ENCODE measurements around the gene ARHGAP42.
A peak's percentile ranks its signal among the peaks of the same experiment; 100 is the strongest.

ARHGAP42 gene

DNA sequence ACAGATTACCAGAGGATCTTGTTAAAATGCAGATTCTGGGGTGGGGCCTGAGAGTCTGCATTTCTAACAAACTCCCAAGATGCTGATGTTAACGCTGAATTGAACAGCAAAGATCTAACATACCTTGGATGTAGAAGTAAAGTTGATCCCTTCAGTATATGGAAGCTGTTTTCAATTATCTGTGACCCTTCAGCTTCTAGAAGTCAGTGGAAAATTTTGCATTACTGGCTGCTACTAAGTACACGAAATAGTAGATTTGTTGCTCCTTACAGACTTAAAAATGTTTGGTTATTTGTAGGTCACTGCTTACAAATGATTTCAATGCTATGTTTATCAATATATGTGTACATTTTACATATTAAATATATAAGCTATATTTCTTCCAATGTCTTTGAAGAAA, 107.4 kb downstream of the ARHGAP42 start:
- FAIRE-seq (no peak), DNase-seq (ENCODE audit: low spot score) (no peak)

DNA sequence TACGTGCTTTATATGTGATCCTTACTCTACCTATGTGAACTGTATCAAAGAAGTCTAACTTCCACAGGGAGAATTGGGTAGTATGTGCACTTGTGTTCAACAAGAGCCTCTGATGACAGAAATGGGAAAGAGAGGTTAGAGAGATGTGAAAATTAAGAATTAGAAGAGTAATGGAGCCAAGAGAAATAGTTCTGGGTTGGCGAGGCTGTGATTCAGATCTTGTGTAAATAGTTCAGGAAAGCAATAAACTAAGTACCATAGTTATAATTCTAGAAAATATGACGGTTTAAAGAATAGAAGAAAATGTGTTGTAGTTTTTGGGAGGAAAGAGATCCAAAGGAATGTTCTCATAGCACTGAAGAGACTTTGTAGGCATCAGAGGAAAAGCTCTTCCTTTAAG, 112.4 kb downstream of the ARHGAP42 start:
- FAIRE-seq (no peak), DNase-seq (ENCODE audit: low spot score) (no peak)

DNA sequence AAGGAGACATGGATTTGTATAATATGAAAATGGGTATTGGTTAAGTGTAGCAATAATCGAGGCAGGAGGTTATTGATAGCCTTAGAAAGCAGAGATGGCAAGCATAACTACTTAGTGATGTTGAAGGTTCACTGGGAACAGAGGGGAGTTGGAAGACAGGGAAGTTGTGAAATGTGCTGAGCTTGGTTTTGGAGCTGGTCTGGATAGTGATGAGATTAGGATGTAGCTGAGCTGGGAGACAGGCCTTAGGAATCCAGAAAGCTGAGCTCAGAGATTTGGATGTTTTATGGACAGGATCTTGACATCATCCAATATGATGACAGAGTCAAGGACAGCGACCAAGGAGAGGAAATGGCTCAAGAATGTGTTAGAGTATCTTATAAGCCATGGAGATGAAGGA, 113.1 kb downstream of the ARHGAP42 start:
- FAIRE-seq, result no peak
- DNase-seq (ENCODE audit: low spot score), result no peak

DNA sequence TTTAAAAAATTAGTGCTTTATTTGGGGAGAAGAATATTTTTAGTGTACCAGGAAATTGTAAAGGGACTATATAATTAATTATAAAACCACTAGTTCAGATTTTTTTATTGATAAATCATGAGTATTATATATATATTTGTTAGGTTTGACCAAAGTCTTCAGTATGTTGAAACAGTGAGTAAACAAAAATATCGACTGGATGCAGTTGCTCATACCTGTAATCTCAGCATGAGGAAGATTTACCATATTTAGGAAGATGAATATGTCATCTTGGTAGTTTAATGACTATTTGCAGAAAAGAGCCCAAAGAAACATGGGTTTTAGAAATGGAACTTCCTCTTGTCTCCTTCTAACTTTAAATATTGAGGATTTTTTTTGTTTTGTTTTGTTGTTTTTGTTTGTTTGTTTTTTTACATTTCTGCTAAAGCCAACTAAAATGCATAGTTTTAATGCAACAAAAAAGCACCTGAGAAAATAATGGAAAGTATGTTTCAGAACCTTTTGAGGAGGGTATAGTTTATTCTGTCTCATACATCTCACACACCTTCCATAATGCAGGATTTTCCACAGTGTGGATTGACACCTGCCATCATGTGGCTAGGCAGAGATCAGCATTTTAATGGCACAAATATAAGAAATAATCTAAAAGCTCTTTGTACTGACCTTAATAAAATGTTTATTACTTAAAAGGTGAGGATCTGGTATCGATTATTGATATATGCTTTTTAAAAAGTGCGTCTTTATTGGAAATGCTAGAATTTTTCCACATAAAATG, 114.3 kb downstream of the ARHGAP42 start:
- DNase-seq (ENCODE audit: low spot score), result no peak
- FAIRE-seq, result no peak

DNA sequence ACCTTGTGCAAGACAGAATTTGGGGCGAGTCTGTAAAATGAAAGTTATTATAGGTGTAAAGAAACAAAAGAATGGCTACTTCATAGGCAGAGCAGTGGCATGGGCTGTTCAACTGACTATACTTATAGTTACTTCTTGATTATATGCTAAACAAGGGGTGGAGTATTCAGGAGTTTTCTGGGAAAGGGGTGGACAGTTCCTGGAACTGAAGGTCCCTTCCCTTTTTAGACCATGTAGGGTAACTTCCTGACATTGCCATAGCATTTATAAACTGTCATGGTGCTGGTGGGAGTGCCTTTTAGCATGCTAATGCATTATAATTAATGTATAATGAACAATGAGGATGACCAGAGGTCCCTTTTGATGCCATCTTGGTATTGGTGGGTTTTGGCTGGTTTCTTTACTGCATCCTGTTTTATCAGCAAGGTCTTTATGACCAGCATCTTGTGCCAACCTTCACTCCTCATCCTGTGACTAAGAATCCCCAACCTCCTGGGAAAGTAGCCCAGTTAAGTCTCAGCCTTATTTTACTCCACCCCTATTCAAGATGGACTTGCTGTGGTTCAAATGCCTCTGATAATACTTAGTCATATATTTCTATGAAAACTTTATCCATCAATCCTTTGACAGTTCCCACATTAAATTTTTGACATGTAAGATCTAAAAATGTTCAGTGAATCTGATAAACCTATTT, 118.6 kb downstream of the ARHGAP42 start:
- DNase-seq (ENCODE audit: low spot score), result no peak
- no peak for FAIRE-seq

DNA sequence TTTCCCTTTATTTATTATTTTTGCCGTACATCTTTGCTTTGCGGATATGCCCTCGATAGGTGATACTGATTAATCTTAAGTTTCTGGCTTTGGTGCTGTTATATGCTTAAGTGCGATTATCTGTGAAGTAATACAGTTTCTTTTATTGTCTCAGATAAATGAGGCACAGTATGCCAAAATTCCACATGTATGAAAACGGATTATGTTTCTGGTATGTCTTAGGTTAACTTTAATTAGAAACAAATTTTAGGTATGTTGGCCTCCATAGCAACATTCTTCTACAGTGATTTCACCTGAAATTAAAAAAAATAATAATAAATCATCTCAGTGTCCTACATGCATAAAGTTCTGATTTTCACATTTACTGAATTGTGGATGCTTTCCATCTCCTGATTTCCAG, 119.2 kb downstream of the ARHGAP42 start:
- FAIRE-seq (no peak), DNase-seq (ENCODE audit: low spot score) (no peak)

DNA sequence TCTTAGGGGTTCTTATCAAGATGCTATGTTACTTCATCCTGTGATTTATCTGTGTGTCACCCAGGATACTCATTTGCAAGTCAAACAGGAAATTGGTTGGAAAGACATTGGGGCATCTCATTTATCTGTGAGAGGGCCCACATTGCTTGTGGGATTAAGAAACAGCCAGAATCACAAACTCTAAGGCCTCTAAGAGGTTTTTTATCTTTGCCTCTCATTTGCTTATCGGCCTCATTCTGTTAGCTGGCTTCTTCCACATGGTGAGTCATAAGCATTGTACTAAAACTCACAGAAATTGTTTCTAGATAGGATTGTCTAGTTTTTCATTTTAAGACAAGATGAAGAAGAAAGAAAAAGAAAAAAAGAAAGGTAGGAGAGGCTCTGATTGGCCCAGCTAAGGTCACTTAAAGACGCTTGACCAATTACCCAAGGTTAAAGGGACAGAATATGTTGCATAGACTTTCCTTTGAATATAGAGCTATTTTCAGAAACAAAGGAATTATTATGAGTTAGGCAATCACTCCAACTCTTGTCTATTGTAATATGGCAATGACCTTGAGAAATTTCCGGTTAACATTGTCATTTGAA, 121.9 kb downstream of the ARHGAP42 start:
- DNase-seq (ENCODE audit: low spot score) (peak; percentile 68), FAIRE-seq (peak; percentile 89)

DNA sequence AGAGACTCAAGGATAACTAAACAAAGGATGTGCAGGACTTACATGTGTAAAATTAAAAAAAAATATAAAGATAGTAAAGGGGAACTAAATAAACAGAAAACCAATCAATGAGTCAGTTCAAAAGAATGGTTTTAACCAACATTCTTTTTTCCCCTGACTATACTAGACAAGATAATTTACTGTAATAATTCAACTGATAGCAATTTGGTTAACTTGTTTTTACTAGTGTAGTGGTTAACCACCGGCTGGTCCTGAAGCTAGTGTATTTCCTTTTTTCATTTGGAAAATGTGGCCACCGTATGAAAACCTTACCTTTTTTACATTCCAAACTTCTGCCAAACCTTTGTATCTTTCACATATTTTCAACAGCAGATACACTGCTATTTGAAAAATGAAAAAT, 123.1 kb downstream of the ARHGAP42 start:
- DNase-seq (ENCODE audit: low spot score) (peak; percentile 54), FAIRE-seq (peak; percentile 93)

DNA sequence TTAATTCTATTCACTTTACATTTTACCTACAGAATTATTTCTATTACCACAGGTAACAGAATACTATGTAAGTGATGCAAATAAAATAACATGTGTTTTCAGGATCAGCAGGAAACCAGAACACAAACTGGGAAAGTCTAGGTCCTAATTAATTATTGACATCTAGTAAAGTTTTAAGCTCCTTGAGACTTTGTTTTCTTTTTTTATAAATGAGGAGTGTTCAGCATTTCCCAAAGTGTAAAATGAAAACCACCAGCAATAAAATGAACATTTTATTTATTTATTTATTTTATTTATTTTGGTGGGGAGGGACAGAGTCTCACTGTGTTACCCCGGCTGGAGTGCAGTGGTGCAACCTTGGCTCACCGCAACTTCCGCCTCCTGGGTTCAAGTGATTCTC, 123.6 kb downstream of the ARHGAP42 start:
- no peak for DNase-seq (ENCODE audit: low spot score)
- FAIRE-seq, result no peak

DNA sequence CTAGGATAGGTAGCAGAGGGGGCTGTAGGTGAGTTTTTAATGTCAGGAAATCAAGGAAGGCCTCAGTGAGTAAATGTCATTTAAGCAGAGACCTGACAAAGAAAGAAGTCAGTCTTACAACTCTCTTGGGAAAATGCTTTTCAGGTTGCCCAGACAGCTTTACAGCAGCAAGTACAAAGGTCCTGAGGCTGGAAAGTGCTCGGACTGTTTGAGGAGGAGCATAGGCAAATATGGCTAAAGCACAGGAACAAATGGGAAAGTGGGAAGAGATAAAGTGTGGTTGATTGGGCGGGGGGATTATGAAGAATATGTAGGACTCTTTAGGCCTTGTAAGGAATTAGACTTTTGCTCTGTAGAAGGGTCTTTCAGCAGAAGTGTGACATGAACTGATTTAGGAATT, 125.4 kb downstream of the ARHGAP42 start:
- no peak for DNase-seq (ENCODE audit: low spot score)
- FAIRE-seq, result no peak

DNA sequence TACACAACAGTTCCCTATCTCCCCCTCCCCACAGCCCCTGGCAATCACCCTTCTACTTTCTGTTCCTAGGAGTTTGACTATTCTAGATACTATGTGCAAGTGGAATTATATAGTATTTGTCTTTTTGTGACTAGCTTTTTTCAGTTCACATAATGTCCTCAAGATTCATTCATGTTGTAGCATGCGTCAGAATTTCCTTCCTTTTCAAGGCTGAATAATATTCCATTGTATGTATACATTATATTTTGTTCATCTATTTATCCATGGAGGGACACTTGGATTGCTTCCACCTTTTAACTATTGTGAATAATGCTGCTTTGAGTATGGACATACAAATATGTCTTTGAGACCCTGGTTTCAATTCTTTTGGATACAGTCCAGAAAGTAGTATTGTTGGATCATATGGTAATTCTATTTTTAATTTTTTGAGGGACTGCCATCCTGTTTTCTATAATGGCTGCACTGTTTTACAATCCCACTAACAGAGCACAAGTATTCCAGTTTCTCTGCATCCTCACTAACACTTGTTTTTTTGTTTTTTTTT, 128.8 kb downstream of the ARHGAP42 start:
- FAIRE-seq, result no peak
- DNase-seq (ENCODE audit: low spot score), result no peak

DNA sequence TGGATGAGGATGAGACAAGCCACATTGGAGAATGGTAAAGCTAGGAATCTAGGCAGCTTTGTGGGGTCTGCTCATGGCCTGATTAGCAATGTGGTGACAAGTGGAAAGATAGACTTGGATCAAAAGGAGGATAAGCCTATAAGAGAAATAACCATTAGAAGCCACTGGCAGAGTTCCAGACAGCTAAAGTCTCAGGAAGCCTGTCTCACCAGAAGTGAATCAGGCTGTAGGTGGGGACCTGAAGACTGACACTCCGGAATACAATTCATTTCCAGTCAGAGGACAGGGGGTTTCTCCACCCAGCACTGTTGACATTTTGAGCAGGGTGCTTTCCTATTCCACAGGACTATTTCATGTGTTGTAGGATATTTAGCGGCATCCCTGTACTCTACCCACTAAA, 129.7 kb downstream of the ARHGAP42 start:
- DNase-seq (ENCODE audit: low spot score) (no peak), FAIRE-seq (no peak)

DNA sequence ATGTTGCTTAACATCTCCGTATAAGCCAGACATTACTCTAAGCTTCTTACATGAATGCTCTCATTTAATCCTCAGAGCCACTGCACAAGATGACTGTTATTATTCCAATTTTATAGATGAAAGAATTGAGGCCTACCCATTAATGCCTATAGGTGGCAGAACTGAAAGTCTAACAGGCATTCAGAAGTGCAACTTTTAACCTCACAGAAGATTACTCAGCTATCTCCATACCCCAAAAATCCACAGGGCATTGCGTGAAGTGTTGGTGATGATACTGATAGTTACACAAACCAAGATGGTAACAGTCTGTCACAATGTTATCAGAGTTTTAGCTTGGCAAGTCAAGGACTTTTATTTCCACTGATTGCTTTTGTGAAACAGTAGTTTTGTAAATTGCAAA, 130.5 kb downstream of the ARHGAP42 start:
- FAIRE-seq (no peak), DNase-seq (ENCODE audit: low spot score) (no peak)

DNA sequence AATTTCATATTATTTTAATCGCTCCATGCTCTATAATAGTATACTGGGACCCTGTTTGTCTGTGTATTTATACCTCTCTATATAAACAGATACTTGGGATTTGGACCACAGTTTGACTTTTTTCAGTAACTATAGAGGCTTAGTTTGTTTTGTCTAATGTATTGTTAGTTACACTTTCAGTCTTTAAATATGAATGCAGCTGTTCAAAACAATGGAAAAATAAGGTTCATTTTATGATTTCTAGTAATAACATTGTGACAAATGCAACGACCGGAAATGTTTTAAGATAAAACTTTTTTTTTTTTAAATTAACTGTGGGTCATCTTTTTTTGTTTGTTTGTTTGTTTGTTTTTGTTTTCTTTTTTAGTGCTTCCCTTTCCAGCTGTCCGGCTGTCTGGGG, 133.5 kb downstream of the ARHGAP42 start:
- DNase-seq (ENCODE audit: low spot score) (no peak), FAIRE-seq (no peak)

DNA sequence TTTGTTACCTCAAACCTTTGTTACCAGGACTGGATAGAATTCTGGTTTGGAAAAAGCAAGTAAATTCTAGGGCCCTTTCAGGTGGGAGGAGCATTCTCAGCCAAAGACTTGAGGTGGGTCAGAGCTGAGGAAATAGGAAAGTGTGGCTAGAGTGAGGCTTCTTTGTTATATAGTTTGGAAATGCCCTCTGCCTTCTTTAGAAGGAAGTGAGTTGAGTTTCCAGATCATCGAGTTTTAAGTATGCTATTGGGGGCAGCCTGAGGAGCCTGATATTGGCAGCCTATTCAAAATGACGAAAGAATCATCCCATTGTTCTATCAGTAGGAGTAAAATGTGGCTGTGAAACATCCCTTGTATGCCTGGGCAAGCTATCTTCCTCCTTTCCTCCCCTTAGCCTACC, 134.1 kb downstream of the ARHGAP42 start:
- no peak for DNase-seq (ENCODE audit: low spot score)
- no peak for FAIRE-seq

DNA sequence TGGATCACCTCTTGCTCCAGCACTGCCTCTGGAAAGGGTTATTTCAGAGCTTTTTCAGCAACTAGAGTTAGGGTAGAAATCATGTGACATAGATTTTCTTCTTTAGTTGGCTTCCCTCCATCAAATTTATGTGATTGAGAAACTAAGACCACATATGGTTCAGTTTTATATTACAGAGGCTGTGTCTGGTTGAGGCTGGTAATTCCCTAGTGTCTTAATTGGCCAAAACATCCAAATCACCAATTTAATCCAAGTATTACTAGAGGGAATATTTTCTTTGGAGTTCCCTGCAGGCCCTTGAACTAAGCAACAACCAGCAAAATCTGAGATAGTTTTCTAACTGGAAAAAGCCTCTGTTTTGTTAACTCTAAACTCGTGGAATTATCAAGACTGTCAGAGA, 136.3 kb downstream of the ARHGAP42 start:
- DNase-seq (ENCODE audit: low spot score) (no peak), FAIRE-seq (no peak)

DNA sequence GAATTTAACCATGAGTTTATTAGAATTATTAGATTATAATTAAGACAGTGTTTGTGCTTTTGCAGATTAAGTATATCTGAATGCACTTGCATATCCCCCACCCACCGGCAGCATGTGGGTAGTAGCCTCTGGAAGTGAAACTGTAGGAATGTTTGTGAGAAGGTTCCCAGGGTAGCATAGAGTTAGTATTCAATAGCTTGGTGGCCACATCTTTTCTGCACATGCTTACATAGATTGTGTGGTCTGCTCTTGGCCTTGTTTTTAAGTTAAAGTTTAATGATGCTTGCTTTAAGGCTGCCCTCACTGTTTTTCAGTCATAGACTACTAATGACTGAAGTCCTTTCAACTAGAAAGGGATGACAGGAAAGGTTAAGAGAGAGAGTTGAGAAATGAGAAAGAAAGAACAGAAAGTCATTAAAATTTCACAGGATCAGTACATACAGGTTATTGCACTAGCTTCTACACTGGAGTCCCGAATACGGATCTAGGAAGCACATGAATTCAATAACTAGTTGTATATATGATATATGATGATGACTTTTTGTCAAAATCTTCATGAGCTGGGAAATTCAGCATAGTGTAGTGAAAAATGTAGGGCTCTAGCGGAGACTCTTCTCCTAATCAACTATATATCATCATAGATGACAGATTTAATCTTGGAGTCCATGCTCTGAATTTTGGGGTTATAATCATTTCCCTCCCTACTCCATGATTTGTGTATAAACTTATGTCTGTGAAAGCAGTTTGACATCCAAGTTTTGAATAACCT, 137.1 kb downstream of the ARHGAP42 start:
- DNase-seq (ENCODE audit: low spot score) (no peak), FAIRE-seq (peak; percentile 40)

DNA sequence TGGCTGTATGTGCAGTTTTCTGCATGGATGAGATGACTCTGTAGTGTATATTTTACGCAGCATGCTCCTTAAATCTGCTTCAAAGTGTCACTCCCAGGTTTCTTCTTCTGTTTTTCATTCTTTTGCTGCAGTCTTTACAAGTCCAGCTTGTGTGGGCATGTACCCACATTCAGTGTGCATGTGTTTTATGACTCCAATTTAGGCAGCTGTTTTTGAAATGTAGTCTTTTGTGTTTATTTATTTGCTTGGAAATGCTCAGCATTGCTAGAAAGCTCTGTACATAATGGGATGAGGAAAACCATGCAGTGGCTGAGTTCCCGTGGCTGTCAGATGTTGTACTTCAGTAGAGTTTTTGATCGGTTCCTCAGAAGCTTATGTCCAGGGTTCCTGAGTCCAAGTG, 138.5 kb downstream of the ARHGAP42 start:
- FAIRE-seq, result no peak
- DNase-seq (ENCODE audit: low spot score), result no peak

DNA sequence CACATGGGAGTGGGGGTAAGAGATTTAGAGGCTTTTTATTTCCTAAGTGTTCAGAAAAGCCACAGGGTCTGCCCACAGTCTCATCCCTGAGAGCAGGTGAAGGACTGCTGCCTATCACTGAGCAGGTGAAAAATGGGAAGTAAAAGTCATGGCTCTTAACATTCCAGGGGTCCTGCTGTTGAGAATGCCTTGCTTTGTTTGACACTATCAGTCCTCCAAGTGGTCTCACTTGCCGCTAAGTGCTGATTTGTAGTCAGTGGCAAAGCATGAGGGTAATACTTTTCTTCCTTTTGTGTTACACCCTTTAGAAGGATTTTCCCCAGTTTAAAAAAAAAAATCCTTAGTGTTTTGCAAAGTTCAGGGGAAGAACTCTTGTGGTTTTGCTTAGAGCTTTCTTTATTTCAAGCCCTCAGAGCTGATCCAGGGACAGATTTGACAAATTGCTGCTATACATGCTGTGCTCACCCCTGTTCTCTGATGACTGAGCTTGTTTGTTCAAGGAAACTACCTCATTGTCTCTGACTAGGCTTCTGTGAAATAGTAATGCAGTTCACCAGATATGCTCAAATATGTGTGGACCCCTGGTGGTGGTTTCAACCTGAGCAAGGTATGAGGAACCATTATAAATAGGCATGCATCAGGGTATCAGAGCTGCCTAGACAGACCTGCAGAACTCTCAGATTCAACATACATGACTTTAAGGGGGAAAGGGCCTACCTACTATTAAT, 141.0 kb downstream of the ARHGAP42 start:
- FAIRE-seq (peak; percentile 62), DNase-seq (ENCODE audit: low spot score) (peak; percentile 68)

DNA sequence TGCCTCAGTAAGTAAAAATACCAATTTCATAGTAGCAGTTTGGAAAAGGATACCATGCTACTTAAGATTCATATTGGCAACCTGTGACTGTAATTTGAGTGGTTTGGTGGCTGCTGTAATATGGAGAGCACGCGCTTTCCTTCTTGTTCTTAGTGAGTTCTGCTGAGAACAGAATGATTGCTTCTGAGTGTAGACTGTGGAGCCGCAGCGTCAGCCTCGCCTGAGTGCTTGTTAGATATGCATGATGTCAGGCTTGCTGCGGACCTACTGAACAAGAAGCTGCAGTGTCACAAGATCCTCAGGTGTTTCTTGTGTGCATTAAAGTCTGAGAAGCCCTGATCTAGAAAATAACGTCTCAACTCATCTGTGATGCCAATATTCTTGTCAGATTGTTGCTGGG, 143.2 kb downstream of the ARHGAP42 start:
- FAIRE-seq, result peak; percentile 59
- peak; percentile 66 for DNase-seq (ENCODE audit: low spot score)

Measured in RCC 7860 (cell line).